Fibroblast of gingiva (primary cell): ENCODE measurements around the gene PCGF5.
"Not testable (repeated sequence)": the region's sequence is repeated elsewhere in the genome, so short reads cannot be mapped to it uniquely, and the experiment has no call there.

ENCODE experiments used
- DNase-seq: peaks from one replicate; pipeline ENCODE4 v3.0.0-alpha.2; 2011; ENCODE audit warnings: low read depth

The PCGF5 gene

DNA sequence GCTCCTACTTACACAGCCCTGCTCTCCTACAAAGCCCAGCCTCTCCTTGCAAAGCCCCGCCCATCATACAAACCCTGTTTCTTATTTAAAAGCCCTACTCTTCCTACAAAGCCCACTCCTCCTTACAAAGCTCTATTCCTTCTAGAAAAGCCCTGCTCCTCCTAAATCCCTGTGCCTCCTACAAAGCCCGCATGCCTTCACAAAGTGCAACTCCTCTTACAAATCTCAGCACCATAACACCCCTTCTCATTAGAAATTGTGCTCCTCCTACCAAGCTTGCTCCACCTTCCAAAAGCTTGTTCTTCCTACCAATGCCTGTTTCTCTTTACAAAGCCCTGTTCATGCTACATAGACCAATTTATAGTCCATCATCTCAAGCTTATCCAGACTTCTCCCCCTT is 66.1 kb downstream of the PCGF5 start:
- no peak for DNase-seq

- no peak for DNase-seq
Observed at GRCh38 chr10:91287276-91287675, 66.8 kb downstream of the PCGF5 start.

GRCh38 chr10:91287912-91288311 is 67.4 kb downstream of the PCGF5 start:
- DNase-seq, result no peak

DNA sequence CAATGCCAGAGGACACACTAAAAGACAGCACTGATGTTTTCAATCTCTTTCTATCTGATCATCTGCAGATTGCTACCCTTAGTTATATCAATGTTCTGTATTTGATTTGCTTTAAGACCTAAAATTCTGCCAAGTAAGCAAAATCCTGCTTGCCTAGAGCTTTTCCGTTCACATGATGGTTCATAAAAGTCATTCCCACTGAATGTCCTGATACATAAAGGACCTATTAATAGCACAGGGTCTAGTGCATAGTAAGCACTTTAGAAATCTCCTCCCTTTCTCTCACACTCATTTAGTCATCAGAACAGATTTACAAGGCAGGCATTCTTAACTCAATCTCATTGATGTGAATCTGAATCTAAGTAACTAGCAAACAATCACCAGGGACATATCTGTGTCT is 68.8 kb downstream of the PCGF5 start:
- DNase-seq, result no peak

GRCh38 chr10:91290607-91291006 is 70.1 kb downstream of the PCGF5 start:
- DNase-seq, result no peak

DNA sequence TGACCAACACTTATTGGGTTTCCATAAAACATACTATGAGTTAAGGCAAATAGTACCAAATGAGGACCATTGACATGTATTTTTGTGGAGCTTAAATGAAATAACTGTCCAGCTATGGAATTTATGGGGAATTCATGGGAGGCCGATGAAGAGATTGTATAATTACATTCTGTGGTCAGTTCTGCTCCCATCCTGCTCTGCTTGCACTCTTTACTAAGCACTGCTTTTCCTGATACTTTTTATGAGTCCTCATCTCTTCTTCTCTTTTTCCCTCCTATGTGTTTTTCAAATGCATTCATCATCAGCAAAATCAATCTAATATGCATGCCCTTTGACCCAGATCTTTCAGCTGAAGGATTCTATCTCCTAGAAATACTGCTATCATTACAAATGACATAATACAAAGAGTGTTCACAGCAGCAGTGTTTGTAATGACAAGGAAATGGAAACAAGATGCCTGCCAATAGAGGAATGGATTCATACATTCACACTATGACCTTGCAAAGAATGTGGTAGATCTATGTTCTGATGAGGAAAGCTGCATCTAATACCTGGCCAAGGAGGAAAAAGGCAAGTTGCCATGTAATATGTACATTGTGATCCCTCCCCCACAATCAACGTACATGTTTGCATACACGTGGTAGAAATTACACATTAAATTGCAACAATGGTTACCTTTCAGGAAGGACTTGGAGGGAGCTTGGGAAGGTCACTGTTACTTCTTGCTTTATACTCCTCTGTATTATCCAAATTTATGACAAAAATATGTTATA is 73.9 kb downstream of the PCGF5 start:
- no peak for DNase-seq

DNA sequence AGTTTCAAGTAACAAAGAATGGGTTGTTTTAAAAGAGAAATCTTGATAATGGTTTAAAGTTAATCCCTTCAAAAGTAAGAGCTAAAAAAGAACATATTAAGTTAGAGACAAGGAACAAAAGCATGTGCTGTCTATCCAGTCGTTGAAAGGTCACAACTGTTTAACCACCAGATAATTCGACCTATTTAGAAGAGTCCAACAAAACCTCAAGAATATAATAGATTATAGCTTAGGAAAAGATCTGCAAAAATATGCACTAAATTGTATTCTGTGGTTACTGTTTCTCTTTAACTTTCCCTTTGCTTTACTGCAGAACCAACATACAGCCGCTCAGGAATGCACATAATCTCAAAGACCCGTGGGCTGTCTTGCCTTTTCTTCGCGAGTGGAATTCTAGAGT is 74.9 kb downstream of the PCGF5 start:
- DNase-seq, result no peak

DNA sequence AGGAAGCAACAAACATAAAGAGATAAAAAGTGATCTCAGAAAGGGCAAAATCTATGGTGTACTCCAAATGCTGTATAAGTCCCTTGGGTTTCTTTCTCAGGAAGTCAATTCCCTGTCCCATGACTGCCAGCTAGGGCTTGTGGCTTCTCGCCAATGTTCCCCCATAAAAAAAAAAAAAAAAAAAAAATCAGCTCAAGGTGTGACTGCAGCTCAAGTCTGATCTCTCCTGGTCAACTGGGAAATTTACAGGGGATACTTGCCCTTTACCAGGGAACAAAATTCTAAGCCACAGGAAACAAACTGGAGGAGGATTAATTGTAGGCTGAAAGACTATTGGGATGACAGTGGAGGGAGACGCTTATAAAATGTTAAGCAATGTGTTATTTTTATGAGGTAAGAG is 76.0 kb downstream of the PCGF5 start:
- no peak for DNase-seq

- peak; percentile 61 for DNase-seq
Observed at GRCh38 chr10:91298224-91298871, 77.9 kb downstream of the PCGF5 start.

- no peak for DNase-seq
Observed at GRCh38 chr10:91299999-91300575, 79.6 kb downstream of the PCGF5 start.

GRCh38 chr10:91302946-91303345 is 82.5 kb downstream of the PCGF5 start:
- not testable (repeated sequence) for DNase-seq

GRCh38 chr10:91305979-91306378 is 85.5 kb downstream of the PCGF5 start:
- not testable (repeated sequence) for DNase-seq

GRCh38 chr10:91307489-91307888 is 87.0 kb downstream of the PCGF5 start:
- DNase-seq, result no peak

GRCh38 chr10:91309711-91310110 is 89.2 kb downstream of the PCGF5 start:
- DNase-seq, result no peak

DNA sequence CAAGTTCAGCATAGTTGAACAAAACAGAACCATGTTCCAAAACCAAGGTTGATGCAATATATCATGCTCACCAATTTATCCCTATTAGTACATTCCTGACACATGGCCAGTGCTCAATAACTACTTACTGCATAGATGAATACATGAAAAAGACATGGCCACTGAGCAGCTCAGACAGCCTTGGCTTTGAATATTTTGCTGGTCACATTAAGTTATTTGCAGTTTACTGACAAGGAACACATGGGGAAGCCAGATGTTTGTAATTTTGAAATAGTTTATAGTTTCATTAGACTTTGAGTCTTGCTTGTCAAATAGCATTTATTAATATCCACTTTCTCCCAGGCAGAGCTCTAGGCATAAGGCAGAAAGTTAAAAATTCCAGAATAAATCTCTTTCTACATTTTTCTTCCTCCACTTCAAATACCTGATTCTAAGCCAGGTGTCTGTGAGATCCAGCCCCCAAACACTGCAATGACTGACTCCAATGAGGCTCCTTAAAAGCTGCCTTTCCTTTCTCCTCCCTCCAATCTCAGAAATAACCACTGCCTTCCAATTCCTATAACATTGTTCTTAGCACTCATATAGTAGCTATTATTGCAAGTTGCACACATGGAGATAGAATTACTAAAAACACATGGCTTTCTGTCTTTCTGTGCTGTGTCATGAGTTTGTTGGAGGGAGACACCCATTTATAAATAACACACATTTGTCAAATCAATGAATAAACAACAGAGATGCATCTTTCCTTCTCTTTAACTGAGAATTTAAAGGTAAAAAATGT is 91.3 kb downstream of the PCGF5 start:
- peak; percentile 81 for DNase-seq

DNA sequence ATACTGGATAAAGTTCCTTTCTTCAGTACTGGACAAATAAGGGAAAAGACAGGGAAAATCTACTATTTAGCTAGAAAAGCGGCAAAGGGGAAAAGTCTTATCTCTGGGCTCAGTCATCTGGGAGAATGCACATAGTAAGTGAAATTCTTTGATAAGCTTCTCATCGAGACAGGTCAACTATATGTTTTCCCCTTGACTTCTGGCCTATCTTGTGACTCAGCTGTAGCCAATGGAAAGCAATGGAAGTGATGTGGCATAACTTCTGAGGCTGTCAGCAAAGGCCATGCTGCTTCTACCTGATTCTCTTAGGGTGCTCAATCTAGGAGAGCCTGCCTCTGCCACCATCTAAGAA is 91.9 kb downstream of the PCGF5 start:
- no peak for DNase-seq

DNA sequence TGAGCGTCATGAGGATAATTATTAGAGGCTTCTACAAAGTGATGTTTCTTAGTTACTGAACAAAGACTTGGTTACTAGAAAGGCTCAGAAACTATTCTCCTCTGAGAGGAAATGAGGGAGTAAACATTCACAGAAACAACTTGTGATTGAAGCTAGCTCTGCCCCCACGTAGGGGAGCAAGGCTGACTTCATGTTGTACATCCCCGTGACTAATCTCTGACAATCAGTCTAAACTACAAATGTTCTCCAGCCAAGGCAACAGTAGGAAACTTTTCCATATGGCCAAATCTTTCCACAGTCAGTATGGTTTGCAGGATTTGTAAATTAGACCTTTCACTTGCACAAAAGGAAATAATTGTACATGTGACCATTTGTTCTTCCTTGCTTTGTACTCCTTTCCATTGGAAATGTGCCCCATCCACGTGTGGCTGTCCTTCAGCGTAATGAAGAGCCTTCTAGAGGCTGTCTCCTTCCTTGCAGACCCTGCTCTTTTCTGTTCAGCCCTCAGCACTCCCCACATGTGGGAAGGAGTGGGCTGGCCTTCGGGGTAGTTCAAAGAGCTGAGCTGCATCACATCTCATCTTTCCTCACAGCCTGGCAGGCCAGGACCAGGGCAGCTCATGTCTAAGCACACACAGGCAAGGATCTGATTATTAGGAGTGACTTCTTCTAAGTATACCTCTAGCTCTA is 93.5 kb downstream of the PCGF5 start:
- peak; percentile 84 for DNase-seq

- DNase-seq, result no peak
Observed at GRCh38 chr10:91316486-91316885, 96.0 kb downstream of the PCGF5 start.

GRCh38 chr10:91317541-91317940 is 97.1 kb downstream of the PCGF5 start:
- peak; percentile 69 for DNase-seq

DNA sequence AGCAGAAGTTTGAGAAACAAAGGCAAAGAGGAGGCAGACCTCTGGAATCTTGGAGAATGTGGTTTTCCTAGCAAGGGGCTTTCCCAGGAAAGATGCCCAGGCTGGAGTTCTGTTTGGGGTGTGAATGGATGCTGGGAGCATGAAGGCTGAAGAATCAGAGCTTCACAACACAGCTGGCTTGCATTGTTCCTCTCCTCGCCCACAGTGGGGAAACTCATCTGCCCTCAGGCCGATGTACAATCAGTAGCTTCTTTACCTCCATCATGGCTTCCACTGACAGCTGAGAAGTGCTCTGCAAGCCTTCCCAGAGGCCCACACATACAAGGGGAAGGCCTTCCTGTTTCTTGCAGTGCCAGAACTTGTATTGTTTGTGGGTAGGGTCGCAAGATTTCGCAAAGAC is 98.9 kb downstream of the PCGF5 start:
- no peak for DNase-seq

- DNase-seq, result not testable (repeated sequence)
Observed at GRCh38 chr10:91323293-91323905, 102.9 kb downstream of the PCGF5 start.
